PC-3 (cell line): ENCODE measurements around the gene HHAT. TPM values are rescaled to one million over a fixed set of nuclear protein-coding genes. Genes with fewer than 3 reads are reported as not detected.

Experiments
- ATAC-seq: fragments of 200-7000 bp; cut with Tn5 transposase; 2 replicates; pipeline ENCODE4 v1.9.1; 2020; ENCODE audit warnings: mild to moderate bottlenecking, moderate library complexity
- BruUV-seq: library from RNA; stranded (reverse); fragments of 400-500 nt; replicated peaks from 2 replicates; lab custom pipeline; 2021; lab: Mats Ljungman, UMichigan
- CTCF ChIA-PET: fragments of 300-600 bp; sonication (Branson Sonifier 250); formaldehyde crosslinking; loops from one replicate; lab custom pipeline; 2022; ENCODE audit warnings: antibody characterized with exemption; lab: Charles Lee
- POLR2A ChIA-PET: fragments of 300-600 bp; sonication (Branson Sonifier 250); formaldehyde crosslinking; loops from one replicate; lab custom pipeline; 2022; ENCODE audit warnings: antibody characterized with exemption; ENCODE audit not compliant: unreplicated experiment; lab: Charles Lee
- DNase-seq: peaks from one replicate; pipeline ENCODE4 v3.0.0-alpha.2; 2015
- H2AFZ ChIP-seq: fragments of 300-600 bp; sonication (generic); 2 replicates; pipeline ENCODE4 v1.6.0; 2016; ENCODE audit warnings: antibody characterized with exemption, low read length
- H3F3A ChIP-seq: fragments of 300-600 bp; sonication (generic); one replicate; pipeline ENCODE4 v1.6.0; 2017; ENCODE audit warnings: antibody characterized with exemption, low read length, control low read depth, mild to moderate bottlenecking; ENCODE audit not compliant: unreplicated experiment
- H3K27ac ChIP-seq: fragments of 300-600 bp; sonication (generic); 2 replicates; pipeline ENCODE4 v1.5.1; 2016; ENCODE audit warnings: mild to moderate bottlenecking, low read length
- H3K27me3 ChIP-seq: fragments of 300-600 bp; sonication (generic); 2 replicates; pipeline ENCODE4 v1.6.1; 2016; ENCODE audit warnings: low read length, mixed read lengths
- H3K36me3 ChIP-seq: fragments of 300-600 bp; sonication (generic); 2 replicates; pipeline ENCODE4 v1.6.1; 2016; ENCODE audit warnings: low read depth, mixed run types, low read length, mixed read lengths
- H3K4me1 ChIP-seq: fragments of 300-600 bp; sonication (generic); 2 replicates; pipeline ENCODE4 v1.5.1; 2016; ENCODE audit warnings: low read length; ENCODE audit not compliant: insufficient read depth
- H3K4me2 ChIP-seq: fragments of 300-600 bp; sonication (generic); 2 replicates; pipeline ENCODE4 v1.6.0; 2016; ENCODE audit warnings: low read length
- H3K4me3 ChIP-seq: fragments of 300-600 bp; sonication (generic); 2 replicates; pipeline ENCODE4 v1.5.1; 2016; ENCODE audit warnings: mild to moderate bottlenecking, low read length, mixed read lengths
- H3K79me2 ChIP-seq: fragments of 300-600 bp; sonication (generic); 2 replicates; pipeline ENCODE4 v1.6.1; 2017; ENCODE audit warnings: low read length, mixed read lengths
- H3K9ac ChIP-seq: fragments of 300-600 bp; sonication (generic); 2 replicates; pipeline ENCODE4 v1.6.0; 2016; ENCODE audit warnings: mild to moderate bottlenecking, low read length
- H3K9me2 ChIP-seq: fragments of 300-600 bp; sonication (generic); replicated peaks from 2 replicates; pipeline ENCODE4 v1.6.1; 2016; ENCODE audit warnings: mixed run types, low read length, mixed read lengths
- H3K9me3 ChIP-seq: fragments of 300-600 bp; sonication (generic); 2 replicates; pipeline ENCODE4 v1.6.1; 2016; ENCODE audit warnings: low read length, mixed read lengths
- H4K20me1 ChIP-seq: fragments of 300-600 bp; sonication (generic); 2 replicates; pipeline ENCODE4 v1.6.1; 2016; ENCODE audit warnings: low read length, mixed read lengths
- CTCF ChIP-seq: fragments of 300-600 bp; sonication (generic); conservative IDR thresholded peaks from 2 replicates; pipeline ENCODE4 v1.5.1; 2017; ENCODE audit warnings: antibody characterized with exemption, low read depth, mild to moderate bottlenecking, low read length
- EZH2 ChIP-seq: fragments of 300-600 bp; sonication (generic); IDR thresholded peaks from one replicate; pipeline ENCODE4 v1.6.1; 2017; ENCODE audit warnings: antibody characterized with exemption, mild to moderate bottlenecking, low read length; ENCODE audit not compliant: unreplicated experiment
- EZH2phosphoT487 ChIP-seq: fragments of 300-600 bp; sonication (generic); IDR thresholded peaks from 2 replicates; pipeline ENCODE4 v1.6.1; 2018; ENCODE audit warnings: mild to moderate bottlenecking, antibody characterized with exemption, low read length, borderline replicate concordance
- intact Hi-C: fragments of 100-400 bp; cut with micrococcal nuclease; formaldehyde crosslinking; loops from 2 replicates; pipeline ENCODE4 v1.9.0; 2023
- total RNA-seq: library from RNA; depleted of rRNA; stranded (reverse); fragments of >200 nt; gene quantifications from 2 replicates; pipeline ENCODE4 v1.2.3, GENCODE V29; 2014

The HHAT gene
- total RNA-seq, 1 experiment from 2014 or later: 3.4 TPM

GRCh38 chr1:210506689-210507088 lies 178.0 kb downstream of the HHAT start:
- ChIA-PET CTCF (no interaction called here), POLR2A (no interaction called here)

GRCh38 chr1:210516092-210516656 lies 187.5 kb downstream of the HHAT start:
- Histone ChIP-seq H3F3A (no peaks in the 10 kb centered on the region), H3K9me3 (no peaks in the 10 kb centered on the region), H4K20me1 (no peaks in the 10 kb centered on the region), H3K27me3 (no peaks in the 10 kb centered on the region), H3K4me3 (no peak overlapping the region), H3K27ac (no peak overlapping the region), H3K9me2 (no peaks in the 10 kb centered on the region), H3K4me2 (no peak overlapping the region), H3K36me3 (no peaks in the 10 kb centered on the region), H3K79me2 (no peaks in the 10 kb centered on the region), H2AFZ (no peak overlapping the region), H3K4me1 (no peaks in the 10 kb centered on the region), H3K9ac (no peak overlapping the region)
- ATAC-seq (no peak), DNase-seq (no peak)
- no peak for TF ChIP-seq CTCF
- no peak for TF ChIP-seq EZH2
- no peak for TF ChIP-seq EZH2phosphoT487
- POLR2A ChIA-PET: no interaction called here
- BruUV-seq: no TSS peak
- intact Hi-C loops: no loop called here
- CTCF ChIA-PET: no interaction called here

More at GRCh38 chr1:210506689-210507088, 178.0 kb downstream of the HHAT start:
- no peak overlapping the region for H3K4me3 ChIP-seq
- no peaks in the 10 kb centered on the region for H3K36me3 ChIP-seq
- H3K9ac ChIP-seq: no peak overlapping the region
- no peak overlapping the region for H3K4me2 ChIP-seq
- peaks cover 8% of the 10 kb centered on the region; the same call in 1 of the 2 replicates for H3K27me3 ChIP-seq
- no TSS peak for BruUV-seq
- no peak for TF ChIP-seq EZH2
- no peak for TF ChIP-seq CTCF
- no peak for TF ChIP-seq EZH2phosphoT487
- H2AFZ ChIP-seq: no peak overlapping the region
- no peaks in the 10 kb centered on the region for H3K9me3 ChIP-seq
- intact Hi-C loops: no loop called here
- H4K20me1 ChIP-seq: no peaks in the 10 kb centered on the region
- DNase-seq: no peak
- H3K27ac ChIP-seq: no peak overlapping the region
- no peaks in the 10 kb centered on the region for H3K4me1 ChIP-seq
- H3K9me2 ChIP-seq: no peaks in the 10 kb centered on the region
- H3F3A ChIP-seq: no peaks in the 10 kb centered on the region
- no peaks in the 10 kb centered on the region for H3K79me2 ChIP-seq
- no peak for ATAC-seq

GRCh38 chr1:210516697-210517459 lies 188.2 kb downstream of the HHAT start:
- H3F3A ChIP-seq: no peaks in the 10 kb centered on the region
- ATAC-seq (no peak), DNase-seq (no peak)
- CTCF ChIA-PET: no interaction called here
- H3K4me2 ChIP-seq: no peak overlapping the region
- no peak overlapping the region for H3K4me3 ChIP-seq
- TF ChIP-seq EZH2phosphoT487: no peak
- no peak for TF ChIP-seq EZH2
- no peak for TF ChIP-seq CTCF
- intact Hi-C loops: no loop called here
- H3K27ac ChIP-seq: no peak overlapping the region
- H3K79me2 ChIP-seq: no peaks in the 10 kb centered on the region
- no peaks in the 10 kb centered on the region for H3K27me3 ChIP-seq
- H3K9ac ChIP-seq: no peak overlapping the region
- no TSS peak for BruUV-seq
- H2AFZ ChIP-seq: no peak overlapping the region
- no peaks in the 10 kb centered on the region for H3K36me3 ChIP-seq
- H4K20me1 ChIP-seq: no peaks in the 10 kb centered on the region
- H3K9me2 ChIP-seq: no peaks in the 10 kb centered on the region
- H3K4me1 ChIP-seq: no peaks in the 10 kb centered on the region
- H3K9me3 ChIP-seq: no peaks in the 10 kb centered on the region
- POLR2A ChIA-PET: no interaction called here
